Measurements from ENCODE around the gene ZDHHC17. TPM values are rescaled to one million over a fixed set of nuclear protein-coding genes. Genes with fewer than 3 reads are reported as not detected.

Gene ZDHHC17
- total and polyA plus RNA-seq, 2 experiments from 2014 or later, result 14.0 to 30.4 TPM

- H3K27me3 ChIP-seq (replicated peaks; ENCODE audit: insufficient read depth), result no peaks in the 10 kb centered on the region
- no peak overlapping the region for H3K4me3 ChIP-seq
- no peaks in the 10 kb centered on the region for H3K9me2 ChIP-seq (ENCODE audit: insufficient read depth)
- H3K9me3 ChIP-seq (ENCODE audit: low read depth), result no peaks in the 10 kb centered on the region
- in situ Hi-C loops (cut with MboI), result no loop called here
- peaks cover 9% of the 10 kb centered on the region for H3F3A ChIP-seq (ENCODE audit: insufficient read depth)
- DNase-seq, result no peak
- no peaks in the 10 kb centered on the region for H4K20me1 ChIP-seq (ENCODE audit: insufficient read depth)
- no peak for TF ChIP-seq EZH2 (IDR thresholded peaks at IDR 0.05; ENCODE audit: insufficient read depth, poor library complexity, severe bottlenecking)
- H3K79me2 ChIP-seq (ENCODE audit: insufficient read depth), result no peaks in the 10 kb centered on the region
- H3K4me1 ChIP-seq (ENCODE audit: insufficient read depth), result peaks cover 7% of the 10 kb centered on the region
- no peak overlapping the region for H3K4me2 ChIP-seq (ENCODE audit: unreplicated experiment)
- H3K9ac ChIP-seq, result no peak overlapping the region
- no peaks in the 10 kb centered on the region for H3K36me3 ChIP-seq (ENCODE audit: low read depth)
- no peak overlapping the region for H3K27ac ChIP-seq
- H2AFZ ChIP-seq, result no peak overlapping the region
- WGBS, 2 experiments (ENCODE audit: low coverage in 1 of 2, low lambda C conversion rate in 2 of 2, missing lambda C conversion rate in 2 of 2), result 88 to 92% methylated on average over 1 of the region's 1 CpG
Measured at GRCh38 chr12:76882367-76882766, 118.5 kb downstream of the ZDHHC17 start.

GRCh38 chr12:76883151-76883550 lies 119.2 kb downstream of the ZDHHC17 start:
- peak; percentile 66 for DNase-seq
- H3K9ac ChIP-seq, result no peak overlapping the region
- H4K20me1 ChIP-seq (ENCODE audit: insufficient read depth), result no peaks in the 10 kb centered on the region
- in situ Hi-C loops (cut with MboI), result no loop called here
- no peaks in the 10 kb centered on the region for H3K36me3 ChIP-seq (ENCODE audit: low read depth)
- no peak overlapping the region for H3K27ac ChIP-seq
- peaks cover 7% of the 10 kb centered on the region; the same call in 1 of the 2 replicates for H3F3A ChIP-seq (ENCODE audit: insufficient read depth)
- H3K9me2 ChIP-seq (ENCODE audit: insufficient read depth), result no peaks in the 10 kb centered on the region
- no peaks in the 10 kb centered on the region for H3K9me3 ChIP-seq (ENCODE audit: low read depth)
- H3K4me1 ChIP-seq (ENCODE audit: insufficient read depth), result peaks cover 6% of the 10 kb centered on the region
- no peaks in the 10 kb centered on the region for H3K79me2 ChIP-seq (ENCODE audit: insufficient read depth)
- TF ChIP-seq EZH2 (IDR thresholded peaks at IDR 0.05; ENCODE audit: insufficient read depth, poor library complexity, severe bottlenecking) (no peak), EZH2phosphoT487 (IDR thresholded peaks at IDR 0.05; ENCODE audit: insufficient read depth, low read depth) (no peak)
- H3K4me2 ChIP-seq (ENCODE audit: unreplicated experiment), result no peak overlapping the region
- no peaks in the 10 kb centered on the region for H3K27me3 ChIP-seq (replicated peaks; ENCODE audit: insufficient read depth)
- no peak overlapping the region for H2AFZ ChIP-seq
- H3K4me3 ChIP-seq, result no peak overlapping the region
- 76 to 77% methylated on average over 6 of the region's 6 CpGs for WGBS, 2 experiments (ENCODE audit: low coverage in 1 of 2, low lambda C conversion rate in 2 of 2, missing lambda C conversion rate in 2 of 2)

GRCh38 chr12:76883811-76884210 lies 119.9 kb downstream of the ZDHHC17 start:
- no peaks in the 10 kb centered on the region for H3K9me2 ChIP-seq (ENCODE audit: insufficient read depth)
- in situ Hi-C loops (cut with MboI), result no loop called here
- no peaks in the 10 kb centered on the region for H3K27me3 ChIP-seq (replicated peaks; ENCODE audit: insufficient read depth)
- no peak overlapping the region for H3K4me3 ChIP-seq
- no peaks in the 10 kb centered on the region for H4K20me1 ChIP-seq (ENCODE audit: insufficient read depth)
- H3F3A ChIP-seq (ENCODE audit: insufficient read depth), result peaks cover 7% of the 10 kb centered on the region; the same call in 1 of the 2 replicates
- H2AFZ ChIP-seq, result no peak overlapping the region
- H3K4me1 ChIP-seq (ENCODE audit: insufficient read depth), result peaks cover 6% of the 10 kb centered on the region
- 50 to 52% methylated on average over 2 of the region's 2 CpGs for WGBS, 2 experiments (ENCODE audit: low coverage in 1 of 2, low lambda C conversion rate in 2 of 2, missing lambda C conversion rate in 2 of 2)
- H3K4me2 ChIP-seq (ENCODE audit: unreplicated experiment), result no peak overlapping the region
- no peak overlapping the region for H3K9ac ChIP-seq
- no peaks in the 10 kb centered on the region for H3K36me3 ChIP-seq (ENCODE audit: low read depth)
- no peak overlapping the region for H3K27ac ChIP-seq
- H3K9me3 ChIP-seq (ENCODE audit: low read depth), result no peaks in the 10 kb centered on the region
- DNase-seq, result peak; percentile 52
- H3K79me2 ChIP-seq (ENCODE audit: insufficient read depth), result no peaks in the 10 kb centered on the region
- TF ChIP-seq EZH2 (IDR thresholded peaks at IDR 0.05; ENCODE audit: insufficient read depth, poor library complexity, severe bottlenecking), result no peak
- no peak for TF ChIP-seq EZH2phosphoT487 (IDR thresholded peaks at IDR 0.05; ENCODE audit: insufficient read depth, low read depth)

- H3K4me2 ChIP-seq (ENCODE audit: unreplicated experiment), result no peak overlapping the region
- no peaks in the 10 kb centered on the region for H3K4me1 ChIP-seq (ENCODE audit: insufficient read depth)
- in situ Hi-C loops (cut with MboI), result no loop called here
- H3K79me2 ChIP-seq (ENCODE audit: insufficient read depth), result no peaks in the 10 kb centered on the region
- H3K9ac ChIP-seq, result no peak overlapping the region
- H4K20me1 ChIP-seq (ENCODE audit: insufficient read depth), result no peaks in the 10 kb centered on the region
- H3K9me2 ChIP-seq (ENCODE audit: insufficient read depth), result no peaks in the 10 kb centered on the region
- no peaks in the 10 kb centered on the region for H3K36me3 ChIP-seq (ENCODE audit: low read depth)
- TF ChIP-seq EZH2 (IDR thresholded peaks at IDR 0.05; ENCODE audit: insufficient read depth, poor library complexity, severe bottlenecking), result no peak
- no peak for TF ChIP-seq EZH2phosphoT487 (IDR thresholded peaks at IDR 0.05; ENCODE audit: insufficient read depth, low read depth)
- H3F3A ChIP-seq (ENCODE audit: insufficient read depth), result no peaks in the 10 kb centered on the region; the same call in 1 of the 2 replicates
- 95 to 97% methylated on average over 1 of the region's 1 CpG for WGBS, 2 experiments (ENCODE audit: low coverage in 1 of 2, low lambda C conversion rate in 2 of 2, missing lambda C conversion rate in 2 of 2)
- no peak overlapping the region for H3K27ac ChIP-seq
- H3K27me3 ChIP-seq (replicated peaks; ENCODE audit: insufficient read depth), result no peaks in the 10 kb centered on the region
- no peak overlapping the region for H2AFZ ChIP-seq
- H3K4me3 ChIP-seq, result no peak overlapping the region
- DNase-seq, result no peak
- H3K9me3 ChIP-seq (ENCODE audit: low read depth), result no peaks in the 10 kb centered on the region
Measured at GRCh38 chr12:76888775-76889174, 124.9 kb downstream of the ZDHHC17 start.
